ENCODE data around the gene EPHA4. TPM values are rescaled to one million over a fixed set of nuclear protein-coding genes. Genes with fewer than 3 reads are reported as not detected.

EPHA4 gene
- total and polyA plus RNA-seq, 2 donors (not counting 1 experiment from before 2014, with no cell fraction given), result 10.7 to 54.9 TPM

- intact Hi-C loops (cut with micrococcal nuclease), result no loop called here
- H3K4me2 ChIP-seq (replicated peaks; ENCODE audit: low read depth, low read length, poor library complexity, severe bottlenecking), result no peak overlapping the region
- H3K9me3 ChIP-seq (ENCODE audit: control extremely low read depth in 1 of 3, control insufficient read depth in 2 of 3, insufficient read depth in 1 of 3, low read length in 2 of 3), result no peaks in the 10 kb centered on the region
- H3K9ac ChIP-seq (ENCODE audit: low read length), result no peak overlapping the region
- no peak overlapping the region for H3K27ac ChIP-seq (ENCODE audit: low read length in 2 of 2)
- Mint-ChIP-seq H3K9me3 (ENCODE audit: insufficient read depth) (no peaks in the 10 kb centered on the region), H3K27ac (no peak overlapping the region), H3K27me3 (peaks cover 3% of the 10 kb centered on the region), H3K4me1 (no peaks in the 10 kb centered on the region), H3K4me3 (no peak overlapping the region)
- H2AFZ ChIP-seq (ENCODE audit: insufficient read depth, low read depth, low read length, poor library complexity, severe bottlenecking), result no peak overlapping the region
- H4K20me1 ChIP-seq (ENCODE audit: control insufficient read depth, insufficient read depth, low read length, poor library complexity, severe bottlenecking), result no peaks in the 10 kb centered on the region
- ChIA-PET POLR2A (interaction anchor here (0.6 kb wide), 1 partner anchor 109 kb away, joined by 3 read pairs; no protein-coding TSS in a partner anchor), CTCF (no interaction called here)
- TF ChIP-seq, protein P1, sequence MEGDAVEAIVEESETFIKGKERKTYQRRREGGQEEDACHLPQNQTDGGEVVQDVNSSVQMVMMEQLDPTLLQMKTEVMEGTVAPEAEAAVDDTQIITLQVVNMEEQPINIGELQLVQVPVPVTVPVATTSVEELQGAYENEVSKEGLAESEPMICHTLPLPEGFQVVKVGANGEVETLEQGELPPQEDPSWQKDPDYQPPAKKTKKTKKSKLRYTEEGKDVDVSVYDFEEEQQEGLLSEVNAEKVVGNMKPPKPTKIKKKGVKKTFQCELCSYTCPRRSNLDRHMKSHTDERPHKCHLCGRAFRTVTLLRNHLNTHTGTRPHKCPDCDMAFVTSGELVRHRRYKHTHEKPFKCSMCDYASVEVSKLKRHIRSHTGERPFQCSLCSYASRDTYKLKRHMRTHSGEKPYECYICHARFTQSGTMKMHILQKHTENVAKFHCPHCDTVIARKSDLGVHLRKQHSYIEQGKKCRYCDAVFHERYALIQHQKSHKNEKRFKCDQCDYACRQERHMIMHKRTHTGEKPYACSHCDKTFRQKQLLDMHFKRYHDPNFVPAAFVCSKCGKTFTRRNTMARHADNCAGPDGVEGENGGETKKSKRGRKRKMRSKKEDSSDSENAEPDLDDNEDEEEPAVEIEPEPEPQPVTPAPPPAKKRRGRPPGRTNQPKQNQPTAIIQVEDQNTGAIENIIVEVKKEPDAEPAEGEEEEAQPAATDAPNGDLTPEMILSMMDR (IDR thresholded peaks at IDR 0.05), result no peak
- H3K4me1 ChIP-seq (ENCODE audit: control insufficient read depth in 2 of 2, insufficient read depth in 2 of 2, low read length in 2 of 2), result no peaks in the 10 kb centered on the region
- no CpG with 5 or more reads among the region's 1 CpG for WGBS (ENCODE audit: insufficient coverage)
- no peak for DNase-seq
- no peak for ATAC-seq (ENCODE audit: low read depth)
- H3K27me3 ChIP-seq (replicated peaks in 1 of 4; ENCODE audit: control extremely low read depth in 1 of 4, control insufficient read depth in 3 of 4, insufficient read depth in 4 of 4, low read length in 3 of 4), result no peaks in the 10 kb centered on the region
- no peaks in the 10 kb centered on the region for H3K79me2 ChIP-seq (ENCODE audit: control insufficient read depth, insufficient read depth, low read length)
- no peaks in the 10 kb centered on the region for H3K36me3 ChIP-seq (replicated peaks in 1 of 2; ENCODE audit: control extremely low read depth in 1 of 2, control insufficient read depth in 1 of 2, extremely low read depth in 1 of 2, insufficient read depth in 2 of 2, low read length in 1 of 2)
- H3K4me3 ChIP-seq (ENCODE audit: control extremely low read depth in 1 of 5, extremely low read depth in 1 of 5, insufficient read depth in 1 of 5, low read depth in 2 of 5, low read length in 4 of 5), result no peak overlapping the region
These were observed 186.4 kb downstream of the EPHA4 start for GRCh38 chr2:221385716-221386115.

DNA sequence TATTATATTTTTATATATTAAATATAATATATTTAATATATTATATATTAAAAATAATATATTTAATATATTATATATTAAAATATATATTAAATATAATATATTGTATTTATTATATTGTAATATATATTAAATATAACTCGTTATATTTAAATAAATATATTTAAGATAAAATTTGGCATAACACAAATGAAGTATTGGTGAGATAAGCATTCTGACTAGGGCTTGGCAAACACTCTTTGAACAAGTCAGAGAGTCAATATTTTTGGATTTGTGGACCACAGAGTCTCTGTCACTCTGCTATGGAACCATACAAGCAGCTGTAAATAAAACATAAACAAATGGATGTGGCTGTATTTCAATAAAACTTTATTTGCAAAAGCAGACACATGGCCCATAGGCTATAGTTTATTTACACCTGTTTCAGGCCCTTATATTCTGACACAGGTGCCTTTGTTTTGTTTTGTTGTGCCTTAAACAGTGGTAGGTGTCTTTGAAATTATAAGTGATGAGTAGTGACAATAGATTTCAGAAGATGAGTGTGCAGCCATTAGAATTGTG is 190.1 kb downstream of the EPHA4 start:
- DNase-seq (no peak), ATAC-seq (ENCODE audit: low read depth) (no peak)
- no peak overlapping the region for H3K4me2 ChIP-seq (replicated peaks; ENCODE audit: low read depth, low read length, poor library complexity, severe bottlenecking)
- H4K20me1 ChIP-seq (ENCODE audit: control insufficient read depth, insufficient read depth, low read length, poor library complexity, severe bottlenecking), result no peaks in the 10 kb centered on the region
- no peaks in the 10 kb centered on the region for H3K36me3 ChIP-seq (replicated peaks in 1 of 2; ENCODE audit: control extremely low read depth in 1 of 2, control insufficient read depth in 1 of 2, extremely low read depth in 1 of 2, insufficient read depth in 2 of 2, low read length in 1 of 2)
- no peak overlapping the region for H3K4me3 ChIP-seq (ENCODE audit: control extremely low read depth in 1 of 5, extremely low read depth in 1 of 5, insufficient read depth in 1 of 5, low read depth in 2 of 5, low read length in 4 of 5)
- H3K4me1 ChIP-seq (ENCODE audit: control insufficient read depth in 2 of 2, insufficient read depth in 2 of 2, low read length in 2 of 2), result no peaks in the 10 kb centered on the region
- H3K27me3 Mint-ChIP-seq, result peaks cover 3% of the 10 kb centered on the region
- no peak overlapping the region for H3K9ac ChIP-seq (ENCODE audit: low read length)
- intact Hi-C loops (cut with micrococcal nuclease), result no loop called here
- H2AFZ ChIP-seq (ENCODE audit: insufficient read depth, low read depth, low read length, poor library complexity, severe bottlenecking), result no peak overlapping the region
- H3K4me1 Mint-ChIP-seq, result peaks cover 2% of the 10 kb centered on the region
- no peaks in the 10 kb centered on the region for H3K27me3 ChIP-seq (replicated peaks in 1 of 4; ENCODE audit: control extremely low read depth in 1 of 4, control insufficient read depth in 3 of 4, insufficient read depth in 4 of 4, low read length in 3 of 4)
- no peak overlapping the region for H3K27ac Mint-ChIP-seq
- H3K9me3 ChIP-seq (ENCODE audit: control extremely low read depth in 1 of 3, control insufficient read depth in 2 of 3, insufficient read depth in 1 of 3, low read length in 2 of 3), result no peaks in the 10 kb centered on the region
- no peaks in the 10 kb centered on the region for H3K79me2 ChIP-seq (ENCODE audit: control insufficient read depth, insufficient read depth, low read length)
- H3K9me3 Mint-ChIP-seq (ENCODE audit: insufficient read depth), result no peaks in the 10 kb centered on the region
- H3K27ac ChIP-seq (ENCODE audit: low read length in 2 of 2), result no peak overlapping the region
- TF ChIP-seq, protein P1 (IDR thresholded peaks at IDR 0.05), result no peak
- TF ChIP-seq EZH2 (IDR thresholded peaks at IDR 0.05; ENCODE audit: borderline replicate concordance, insufficient read depth, low read depth, low read length, poor library complexity, severe bottlenecking), result no peak
- CTCF ChIA-PET, result no interaction called here
- POLR2A ChIA-PET, result no interaction called here
- no CpG with 5 or more reads among the region's 1 CpG for WGBS (ENCODE audit: insufficient coverage)
- no peak overlapping the region for H3K4me3 Mint-ChIP-seq
